Upper lobe of left lung (tissue), 6 donors: ENCODE results near the gene TSACC. TPM values are rescaled to one million over a fixed set of nuclear protein-coding genes. Genes with fewer than 3 reads are reported as not detected.
A peak's percentile ranks its signal among the peaks of the same experiment; 100 is the strongest.

Experiments
- ATAC-seq, 2 donors: fragments of 200-7000 bp; cut with Tn5 transposase; one replicate each; pipeline ENCODE4 v1.9.1; 2022; ENCODE audit warnings: mild to moderate bottlenecking in 2 of 2, moderate library complexity in 2 of 2; ENCODE audit not compliant: low FRiP score in 2 of 2
- DNase-seq, 2 donors: peaks; one replicate each; pipeline ENCODE4 v3.0.0-alpha.2; 2019 to 2020
- H3K27ac ChIP-seq, 4 donors: fragments of 200-600 bp; sonication (generic); one replicate each; pipeline ENCODE4 v1.5.1; 2016 to 2019
- H3K27me3 ChIP-seq, 4 donors: fragments of 200-600 bp; sonication (generic); one replicate each; pipeline ENCODE4 v1.5.1; 2017 to 2019
- H3K36me3 ChIP-seq, 4 donors: fragments of 200-600 bp; sonication (generic); one replicate each; pipeline ENCODE4 v1.5.1; 2016 to 2019
- H3K4me1 ChIP-seq, 4 donors: fragments of 200-600 bp; sonication (generic); one replicate each; pipeline ENCODE4 v1.5.1; 2018 to 2019
- H3K4me3 ChIP-seq, 4 donors: fragments of 200-600 bp; sonication (generic); one replicate each; pipeline ENCODE4 v1.5.1; 2017 to 2019; ENCODE audit warnings: mild to moderate bottlenecking in 2 of 4, moderate library complexity in 1 of 4
- H3K9me3 ChIP-seq, 4 donors: fragments of 200-600 bp; sonication (generic); one replicate each; pipeline ENCODE4 v1.5.1; 2018 to 2019
- EP300 ChIP-seq, 4 donors: sonication (generic); formaldehyde crosslinking; IDR thresholded peaks; one replicate each; pipeline ENCODE4 v1.5.1; 2017; ENCODE audit warnings: antibody characterized with exemption in 4 of 4, control low read depth in 2 of 4
- POLR2A ChIP-seq, 4 donors: fragments of 450-650 bp; IDR thresholded peaks; one replicate each; pipeline ENCODE4 v1.5.1; 2016 to 2017; ENCODE audit warnings: antibody characterized with exemption in 4 of 4, mild to moderate bottlenecking in 2 of 4
- POLR2AphosphoS5 ChIP-seq, 2 donors: sonication (generic); formaldehyde crosslinking; IDR thresholded peaks; one replicate each; pipeline ENCODE4 v1.5.1; 2017; ENCODE audit warnings: antibody characterized with exemption in 2 of 2
- WGBS, 2 donors: methylation state at CpG; one replicate each; pipeline ENCODE4 v1.1.5; 2017 to 2018; 5-methylcytosine and 5-hydroxymethylcytosine counted together
- total RNA-seq, 6 donors: library from RNA; depleted of rRNA in 4 of 6; stranded (reverse); fragments of >200 nt in 4 of 6; gene quantifications; one replicate each; pipeline versions ENCODE4 v1.1.0 to v1.2.1, GENCODE V29; 2016 to 2021
- TF ChIP-seq, protein P1 (sequence below), 6 experiments: fragments of 450-650 bp in 4 of 6; fragments of 200-600 bp in 2 of 6; sonication (generic) in 2 of 6; IDR thresholded peaks; one replicate each; pipeline ENCODE4 v1.5.1; 2016 to 2019; ENCODE audit warnings: antibody characterized with exemption in 6 of 6
- donor health status: DM: no; HTN: no; CAD: no; lungs with moderate emphysema.
- donor health status: DM: no; HTN: yes; CAD: no; lungs with severe emphysema.

Gene TSACC
- total RNA-seq, 6 donors from 2014 or later = 1.1 to 4.2 TPM; not detected in 4

DNA sequence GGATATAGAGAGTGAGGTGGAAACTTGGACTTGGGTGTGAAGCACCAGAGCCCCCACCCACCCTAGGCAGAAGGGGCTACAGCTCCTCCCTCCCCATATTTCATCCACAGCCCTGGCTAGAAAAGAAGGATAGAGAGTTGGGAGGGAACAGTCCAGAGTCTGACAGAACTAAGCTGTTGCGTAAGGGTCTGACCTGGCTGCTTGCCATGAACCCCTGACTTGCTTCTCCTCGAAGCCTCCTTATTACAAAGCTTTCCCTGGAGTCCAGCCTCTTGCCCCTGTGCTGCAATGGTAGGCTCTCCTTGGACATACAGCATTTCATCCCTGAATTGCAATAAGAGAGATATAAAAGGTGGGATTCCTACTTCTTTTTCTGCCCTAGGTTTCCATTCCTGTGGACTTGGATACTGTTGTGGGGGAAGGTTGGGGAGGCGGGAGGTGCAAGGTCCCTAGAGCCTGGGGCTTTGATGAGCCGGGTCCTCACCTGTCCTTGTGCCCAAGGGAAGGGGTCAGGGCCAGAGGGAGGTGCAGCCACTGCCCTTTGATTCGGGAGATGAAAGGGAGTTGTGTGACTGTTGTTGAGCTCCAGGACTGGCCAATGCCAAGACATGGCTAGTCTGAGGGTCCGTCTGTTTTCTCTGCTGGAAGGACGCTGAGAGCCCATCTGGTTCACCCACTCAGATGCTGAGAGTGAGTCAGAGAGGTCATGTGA, 33.4 kb downstream of the TSACC start:
- Histone ChIP-seq H3K36me3 (no peaks in the 10 kb centered on the region), H3K4me3 (no peak overlapping the region), H3K9me3 (no peaks in the 10 kb centered on the region), H3K4me1 (peaks cover 5 to 12% (median 11%) of the 10 kb centered on the region in 4 donors), H3K27me3 (no peaks in the 10 kb centered on the region), H3K27ac (no peak overlapping the region)
- 48 to 52% methylated on average over 6 to 7 of the region's 7 CpGs for WGBS, 2 donors
- DNase-seq (peak in 1 of 2 donors; percentile 73), ATAC-seq (peak in 1 of 2 donors; percentile 18)
- no peak for TF ChIP-seq POLR2AphosphoS5 (IDR thresholded peaks at IDR 0.05)

DNA sequence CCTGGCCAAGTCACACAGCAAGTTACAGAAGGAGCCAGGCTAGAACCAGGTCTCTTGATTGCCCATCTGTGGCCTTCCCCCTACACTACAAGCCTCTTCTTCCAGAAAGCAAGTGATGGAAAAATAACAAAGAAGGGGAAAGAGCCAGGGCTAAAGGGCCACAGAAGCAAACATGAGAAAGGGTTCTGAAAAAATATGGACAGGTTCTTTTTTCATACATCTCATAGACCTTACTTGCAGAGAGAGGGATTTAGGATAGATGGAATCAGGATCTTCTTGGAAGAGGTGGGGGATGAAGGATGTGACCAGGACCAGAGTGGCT, 33.9 kb downstream of the TSACC start:
- ATAC-seq (no peak), DNase-seq (no peak)
- Histone ChIP-seq H3K9me3 (no peaks in the 10 kb centered on the region), H3K4me3 (no peak overlapping the region), H3K4me1 (peaks cover 5 to 12% (median 11%) of the 10 kb centered on the region in 4 donors), H3K27me3 (no peaks in the 10 kb centered on the region), H3K36me3 (no peaks in the 10 kb centered on the region), H3K27ac (no peak overlapping the region)
- TF ChIP-seq POLR2A (IDR thresholded peaks at IDR 0.05) = no peak
- TF ChIP-seq, protein P1, sequence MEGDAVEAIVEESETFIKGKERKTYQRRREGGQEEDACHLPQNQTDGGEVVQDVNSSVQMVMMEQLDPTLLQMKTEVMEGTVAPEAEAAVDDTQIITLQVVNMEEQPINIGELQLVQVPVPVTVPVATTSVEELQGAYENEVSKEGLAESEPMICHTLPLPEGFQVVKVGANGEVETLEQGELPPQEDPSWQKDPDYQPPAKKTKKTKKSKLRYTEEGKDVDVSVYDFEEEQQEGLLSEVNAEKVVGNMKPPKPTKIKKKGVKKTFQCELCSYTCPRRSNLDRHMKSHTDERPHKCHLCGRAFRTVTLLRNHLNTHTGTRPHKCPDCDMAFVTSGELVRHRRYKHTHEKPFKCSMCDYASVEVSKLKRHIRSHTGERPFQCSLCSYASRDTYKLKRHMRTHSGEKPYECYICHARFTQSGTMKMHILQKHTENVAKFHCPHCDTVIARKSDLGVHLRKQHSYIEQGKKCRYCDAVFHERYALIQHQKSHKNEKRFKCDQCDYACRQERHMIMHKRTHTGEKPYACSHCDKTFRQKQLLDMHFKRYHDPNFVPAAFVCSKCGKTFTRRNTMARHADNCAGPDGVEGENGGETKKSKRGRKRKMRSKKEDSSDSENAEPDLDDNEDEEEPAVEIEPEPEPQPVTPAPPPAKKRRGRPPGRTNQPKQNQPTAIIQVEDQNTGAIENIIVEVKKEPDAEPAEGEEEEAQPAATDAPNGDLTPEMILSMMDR (IDR thresholded peaks at IDR 0.05) = no peak
- TF ChIP-seq POLR2AphosphoS5 (IDR thresholded peaks at IDR 0.05) = no peak
- no peak for TF ChIP-seq EP300 (IDR thresholded peaks at IDR 0.05)

DNA sequence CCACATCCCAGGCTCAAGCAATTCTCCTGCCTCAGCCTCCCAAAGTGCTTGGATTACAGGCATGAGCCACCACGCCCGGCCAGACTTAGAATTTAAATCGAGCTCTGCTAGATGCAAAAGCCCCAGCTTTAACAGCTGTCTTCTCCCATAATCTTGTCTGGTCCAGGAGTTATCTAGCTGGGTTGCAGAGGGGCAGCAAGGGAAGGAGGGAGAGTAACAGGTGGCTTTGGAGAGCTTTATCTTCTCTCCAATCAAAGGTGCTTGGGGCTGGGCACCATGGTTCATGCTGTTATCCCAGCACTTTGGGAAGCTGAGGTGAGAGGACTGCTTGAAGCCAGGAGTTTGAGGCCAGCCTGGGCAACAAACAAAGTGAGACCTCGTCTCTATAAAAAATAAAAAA, 34.5 kb downstream of the TSACC start:
- Histone ChIP-seq H3K27me3 (no peaks in the 10 kb centered on the region), H3K9me3 (no peaks in the 10 kb centered on the region), H3K27ac (no peak overlapping the region), H3K36me3 (no peaks in the 10 kb centered on the region), H3K4me3 (no peak overlapping the region), H3K4me1 (peaks cover 5 to 12% (median 11%) of the 10 kb centered on the region in 4 donors)
- ATAC-seq (no peak), DNase-seq (no peak)
- WGBS, 2 donors = 77 to 90% methylated on average over 4 of the region's 4 CpGs
- TF ChIP-seq EP300 (IDR thresholded peaks at IDR 0.05) (no peak), POLR2AphosphoS5 (IDR thresholded peaks at IDR 0.05) (no peak), POLR2A (IDR thresholded peaks at IDR 0.05) (no peak)
- TF ChIP-seq, protein P1 (IDR thresholded peaks at IDR 0.05) = no peak

DNA sequence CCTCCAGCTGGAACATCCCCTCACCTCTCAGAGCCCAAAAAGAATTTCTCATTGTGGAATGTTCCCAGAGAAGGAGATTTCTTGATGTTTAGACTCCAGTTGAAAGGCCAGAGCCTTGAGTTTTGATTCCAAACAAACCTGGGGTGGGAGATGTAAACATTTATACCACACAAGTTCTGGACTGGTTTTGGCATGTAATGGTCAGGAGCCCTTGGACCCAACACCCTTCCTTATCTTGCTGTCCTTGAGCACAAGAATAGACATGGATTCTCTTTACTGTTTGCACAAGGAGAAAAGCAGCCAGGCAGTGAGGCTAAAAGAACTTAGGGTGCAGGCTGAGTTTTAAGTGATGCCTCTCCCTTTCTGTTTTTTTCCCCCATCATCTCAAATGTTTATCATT, 35.2 kb downstream of the TSACC start:
- H3K27me3 ChIP-seq = no peaks in the 10 kb centered on the region
- no peak for TF ChIP-seq POLR2A (IDR thresholded peaks at IDR 0.05)
- TF ChIP-seq EP300 (IDR thresholded peaks at IDR 0.05) = no peak
- TF ChIP-seq, protein P1 (IDR thresholded peaks at IDR 0.05) = no peak
- no peak for TF ChIP-seq POLR2AphosphoS5 (IDR thresholded peaks at IDR 0.05)
- peaks cover 5 to 12% (median 11%) of the 10 kb centered on the region in 4 donors for H3K4me1 ChIP-seq
- ATAC-seq = no peak
- H3K4me3 ChIP-seq = no peak overlapping the region
- no peaks in the 10 kb centered on the region for H3K9me3 ChIP-seq
- H3K27ac ChIP-seq = no peak overlapping the region
- H3K36me3 ChIP-seq = no peaks in the 10 kb centered on the region
- DNase-seq = no peak

DNA sequence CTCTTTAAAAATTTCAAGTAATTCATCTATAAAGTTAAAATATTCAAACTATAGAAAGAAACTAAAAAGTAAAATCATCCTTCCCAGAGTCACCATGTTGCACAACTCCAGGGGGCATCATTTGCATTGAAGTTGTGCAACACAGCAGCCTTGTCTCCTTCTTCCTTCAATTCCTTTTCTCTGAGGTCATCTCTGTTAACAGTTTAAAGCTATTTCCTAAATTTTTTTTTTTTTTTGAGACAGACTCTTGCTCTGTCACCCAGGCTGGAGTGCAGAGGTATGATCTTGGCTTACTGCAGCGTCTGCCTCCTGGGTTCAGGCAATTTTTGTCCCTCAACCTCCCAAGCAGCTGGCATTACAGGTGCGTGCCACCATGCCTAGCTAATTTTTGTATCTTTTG, 37.8 kb downstream of the TSACC start:
- no peaks in the 10 kb centered on the region for H3K36me3 ChIP-seq
- ATAC-seq (no peak), DNase-seq (no peak)
- TF ChIP-seq EP300 (IDR thresholded peaks at IDR 0.05) (no peak), POLR2A (IDR thresholded peaks at IDR 0.05) (no peak), POLR2AphosphoS5 (IDR thresholded peaks at IDR 0.05) (no peak)
- TF ChIP-seq, protein P1 (IDR thresholded peaks at IDR 0.05) = no peak
- WGBS, 2 donors = 81 to 90% methylated on average over 2 of the region's 2 CpGs
- peaks cover 0 to 6% (median 1%) of the 10 kb centered on the region in 4 donors for H3K4me1 ChIP-seq
- H3K4me3 ChIP-seq = no peak overlapping the region
- H3K27me3 ChIP-seq = no peaks in the 10 kb centered on the region
- H3K9me3 ChIP-seq = no peaks in the 10 kb centered on the region
- H3K27ac ChIP-seq = no peak overlapping the region
